BLaER1 treated with 17β-estradiol and CSF1 and Interleukin-3, amounts not matched to agents 10 nM and 100 nM (cell line): Measurements from ENCODE around the gene FUBP3.
"Not testable (repeated sequence)": the region's sequence is repeated elsewhere in the genome, so short reads cannot be mapped to it uniquely, and the experiment has no call there.

Experiments
- H3K27ac ChIP-seq, 11 experiments: shearing (Covaris generic); formaldehyde crosslinking; 2 replicates each; pipeline ENCODE4 v1.8.1; 2022
- H3K27me3 ChIP-seq, 11 experiments: shearing (Covaris generic); formaldehyde crosslinking; 2 replicates each; pipeline ENCODE4 v1.8.1; 2022
- H3K36me3 ChIP-seq, 11 experiments: shearing (Covaris generic); formaldehyde crosslinking; 2 replicates each; pipeline ENCODE4 v1.8.1; 2022
- H3K4me1 ChIP-seq, 10 experiments: shearing (Covaris generic); formaldehyde crosslinking; 2 replicates each; pipeline ENCODE4 v1.8.1; 2022
- H3K4me2 ChIP-seq, 11 experiments: shearing (Covaris generic); formaldehyde crosslinking; 2 replicates each; pipeline ENCODE4 v1.8.1; 2022
- H3K4me3 ChIP-seq, 10 experiments: shearing (Covaris generic); formaldehyde crosslinking; 2 replicates each; pipeline ENCODE4 v1.8.1; 2022
- H3K9ac ChIP-seq, 11 experiments: shearing (Covaris generic); formaldehyde crosslinking; 2 replicates each; pipeline ENCODE4 v1.8.1; 2022
- H3K9me3 ChIP-seq, 11 experiments: shearing (Covaris generic); formaldehyde crosslinking; replicated peaks in 1 of 11; 2 replicates each; pipeline ENCODE4 v1.8.1; 2022
- H4K20me1 ChIP-seq, 11 experiments: shearing (Covaris generic); formaldehyde crosslinking; 2 replicates each; pipeline ENCODE4 v1.8.1; 2022
- Cebpa-rat ChIP-seq, 11 experiments: shearing (Covaris generic); IDR thresholded peaks; 2 replicates each; pipeline ENCODE4 v1.8.1; 2022

The FUBP3 gene

GRCh38 chr9:130672933-130673615, 93.7 kb downstream of the FUBP3 start:
- H3K27me3 ChIP-seq, result peaks cover 6 to 11% (median 8%) of the 10 kb centered on the region in 11 experiments
- H3K4me3 ChIP-seq, result no peak overlapping the region
- no peak overlapping the region; a peak in 1 of 22 replicates for H3K27ac ChIP-seq

GRCh38 chr9:130675396-130675795, 96.0 kb downstream of the FUBP3 start:
- Histone ChIP-seq H3K27ac (no peak overlapping the region), H3K4me2 (no peak overlapping the region), H3K9ac (no peak overlapping the region), H3K36me3 (no peaks in the 10 kb centered on the region), H4K20me1 (peaks cover 0 to 13% (median 0%) of the 10 kb centered on the region in 11 experiments; a peak in 1 of 22 replicates), H3K4me3 (no peak overlapping the region), H3K4me1 (peaks cover 0 to 10% (median 0%) of the 10 kb centered on the region in 10 experiments; a peak in 2 of 20 replicates), H3K9me3 (no peaks in the 10 kb centered on the region), H3K27me3 (peaks cover 0 to 11% (median 6%) of the 10 kb centered on the region in 11 experiments; a peak in 7 of 22 replicates)
- no peak for TF ChIP-seq Cebpa-rat (IDR thresholded peaks at IDR 0.05)

More at GRCh38 chr9:130672933-130673615, 93.7 kb downstream of the FUBP3 start:
- Histone ChIP-seq H4K20me1 (0 out of 22 replicates have a peak, but pooled peaks cover 0 to 3% (median 0%) of the 10 kb centered on the region in 11 experiments), H3K9ac (no peak overlapping the region), H3K9me3 (no peaks in the 10 kb centered on the region), H3K4me2 (peak overlapping the region in 2 of 11 experiments; percentile 5 to 16; a peak in 2 of 22 replicates), H3K36me3 (no peaks in the 10 kb centered on the region), H3K4me1 (peaks cover 0 to 10% (median 0%) of the 10 kb centered on the region in 10 experiments; a peak in 2 of 20 replicates)
- TF ChIP-seq Cebpa-rat (IDR thresholded peaks at IDR 0.05), result no peak

GRCh38 chr9:130677252-130677651, 97.9 kb downstream of the FUBP3 start:
- Histone ChIP-seq H3K36me3 (no peaks in the 10 kb centered on the region), H3K4me1 (peaks cover 0 to 18% (median 7%) of the 10 kb centered on the region in 10 experiments; a peak in 15 of 20 replicates), H3K27ac (no peak overlapping the region), H3K4me3 (no peak overlapping the region), H3K27me3 (peaks cover 4 to 29% (median 17%) of the 10 kb centered on the region in 11 experiments; a peak in 18 of 22 replicates), H3K9ac (no peak overlapping the region), H3K4me2 (no peak overlapping the region), H4K20me1 (peaks cover 0 to 13% (median 0%) of the 10 kb centered on the region in 11 experiments; a peak in 1 of 22 replicates), H3K9me3 (no peaks in the 10 kb centered on the region)
- no peak for TF ChIP-seq Cebpa-rat (IDR thresholded peaks at IDR 0.05)

GRCh38 chr9:130680836-130681768, 101.7 kb downstream of the FUBP3 start:
- peaks cover 0 to 13% (median 9%) of the 10 kb centered on the region in 10 experiments; a peak in 15 of 20 replicates for H3K4me1 ChIP-seq
- no peaks in the 10 kb centered on the region for H3K36me3 ChIP-seq
- H3K9ac ChIP-seq, result peak overlapping the region; percentile 49 to 78 (median 68)
- H3K27me3 ChIP-seq, result peaks cover 4 to 29% (median 17%) of the 10 kb centered on the region in 11 experiments; a peak in 18 of 22 replicates
- peak overlapping the region; percentile 59 to 77 (median 70) for H3K4me3 ChIP-seq
- TF ChIP-seq Cebpa-rat (IDR thresholded peaks at IDR 0.05), result no peak
- peaks cover 0 to 11% (median 9%) of the 10 kb centered on the region in 11 experiments; a peak in 17 of 22 replicates for H3K9me3 ChIP-seq
- H3K27ac ChIP-seq, result peak overlapping the region in 8 of 11 experiments; percentile 25 to 54 (median 42); a peak in 6 of 22 replicates
- H3K4me2 ChIP-seq, result peak overlapping the region; percentile 93 to 100 (median 100)
- H4K20me1 ChIP-seq, result peaks cover 0 to 13% (median 0%) of the 10 kb centered on the region in 11 experiments; a peak in 1 of 22 replicates

GRCh38 chr9:130681769-130682420, 102.5 kb downstream of the FUBP3 start:
- Histone ChIP-seq H3K36me3 (no peaks in the 10 kb centered on the region), H3K4me3 (peak overlapping the region; percentile 59 to 77 (median 70)), H4K20me1 (peaks cover 0 to 13% (median 0%) of the 10 kb centered on the region in 11 experiments; a peak in 1 of 22 replicates), H3K9ac (peak overlapping the region; percentile 49 to 78 (median 68)), H3K4me2 (peak overlapping the region; percentile 93 to 100 (median 100)), H3K9me3 (peaks cover 0 to 11% (median 9%) of the 10 kb centered on the region in 11 experiments; a peak in 17 of 22 replicates), H3K27ac (peak overlapping the region in 9 of 11 experiments; percentile 25 to 54 (median 42); a peak in 10 of 22 replicates), H3K27me3 (peaks cover 4 to 29% (median 17%) of the 10 kb centered on the region in 11 experiments; a peak in 18 of 22 replicates), H3K4me1 (peaks cover 0 to 13% (median 9%) of the 10 kb centered on the region in 10 experiments; a peak in 15 of 20 replicates)
- no peak for TF ChIP-seq Cebpa-rat (IDR thresholded peaks at IDR 0.05)

- H3K9me3 ChIP-seq, result peaks cover 0 to 11% (median 9%) of the 10 kb centered on the region in 11 experiments; a peak in 17 of 22 replicates
- peak overlapping the region in 2 of 11 experiments; percentile 39 to 46; a peak in 2 of 22 replicates for H3K27ac ChIP-seq
- H3K4me3 ChIP-seq, result peak overlapping the region; percentile 59 to 77 (median 70)
Observed at GRCh38 chr9:130682421-130683121, 103.2 kb downstream of the FUBP3 start.

GRCh38 chr9:130685104-130685503, 105.7 kb downstream of the FUBP3 start:
- no peak overlapping the region for H3K9ac ChIP-seq
- H4K20me1 ChIP-seq, result no peaks in the 10 kb centered on the region
- no peak overlapping the region for H3K4me3 ChIP-seq
- H3K4me1 ChIP-seq, result peaks cover 0 to 13% (median 9%) of the 10 kb centered on the region in 10 experiments; a peak in 15 of 20 replicates
- no peak overlapping the region for H3K27ac ChIP-seq
- H3K9me3 ChIP-seq, result peaks cover 0 to 11% (median 9%) of the 10 kb centered on the region in 11 experiments; a peak in 17 of 22 replicates
- H3K4me2 ChIP-seq, result no peak overlapping the region
- no peaks in the 10 kb centered on the region for H3K36me3 ChIP-seq
- H3K27me3 ChIP-seq, result peaks cover 4 to 21% (median 15%) of the 10 kb centered on the region in 11 experiments; a peak in 18 of 22 replicates
- TF ChIP-seq Cebpa-rat (IDR thresholded peaks at IDR 0.05), result no peak

More at GRCh38 chr9:130682421-130683121, 103.2 kb downstream of the FUBP3 start:
- no peak for TF ChIP-seq Cebpa-rat (IDR thresholded peaks at IDR 0.05)
- H3K36me3 ChIP-seq, result no peaks in the 10 kb centered on the region
- H3K4me1 ChIP-seq, result peaks cover 0 to 13% (median 9%) of the 10 kb centered on the region in 10 experiments; a peak in 15 of 20 replicates
- H3K9ac ChIP-seq, result peak overlapping the region in 10 of 11 experiments; percentile 49 to 78 (median 68); a peak in 17 of 22 replicates
- H3K27me3 ChIP-seq, result peaks cover 4 to 29% (median 17%) of the 10 kb centered on the region in 11 experiments; a peak in 18 of 22 replicates
- peaks cover 0 to 13% (median 0%) of the 10 kb centered on the region in 11 experiments; a peak in 1 of 22 replicates for H4K20me1 ChIP-seq
- peak overlapping the region; percentile 93 to 100 (median 100) for H3K4me2 ChIP-seq

GRCh38 chr9:130685945-130686344, 106.6 kb downstream of the FUBP3 start:
- H3K4me3 ChIP-seq, H3K36me3 ChIP-seq, H4K20me1 ChIP-seq, H3K9ac ChIP-seq, H3K27ac ChIP-seq, H3K4me2 ChIP-seq, H3K4me1 ChIP-seq: not testable (repeated sequence)
- Histone ChIP-seq H3K9me3 (peaks cover 0 to 11% (median 9%) of the 10 kb centered on the region in 11 experiments; a peak in 17 of 22 replicates), H3K27me3 (peaks cover under 1 to 14% (median 11%) of the 10 kb centered on the region in 11 experiments; a peak in 18 of 22 replicates)
